Measurements from ENCODE around the gene SLC35F3.
"Not testable (repeated sequence)": the region's sequence is repeated elsewhere in the genome, so short reads cannot be mapped to it uniquely, and the experiment has no call there.

SLC35F3 gene

DNA sequence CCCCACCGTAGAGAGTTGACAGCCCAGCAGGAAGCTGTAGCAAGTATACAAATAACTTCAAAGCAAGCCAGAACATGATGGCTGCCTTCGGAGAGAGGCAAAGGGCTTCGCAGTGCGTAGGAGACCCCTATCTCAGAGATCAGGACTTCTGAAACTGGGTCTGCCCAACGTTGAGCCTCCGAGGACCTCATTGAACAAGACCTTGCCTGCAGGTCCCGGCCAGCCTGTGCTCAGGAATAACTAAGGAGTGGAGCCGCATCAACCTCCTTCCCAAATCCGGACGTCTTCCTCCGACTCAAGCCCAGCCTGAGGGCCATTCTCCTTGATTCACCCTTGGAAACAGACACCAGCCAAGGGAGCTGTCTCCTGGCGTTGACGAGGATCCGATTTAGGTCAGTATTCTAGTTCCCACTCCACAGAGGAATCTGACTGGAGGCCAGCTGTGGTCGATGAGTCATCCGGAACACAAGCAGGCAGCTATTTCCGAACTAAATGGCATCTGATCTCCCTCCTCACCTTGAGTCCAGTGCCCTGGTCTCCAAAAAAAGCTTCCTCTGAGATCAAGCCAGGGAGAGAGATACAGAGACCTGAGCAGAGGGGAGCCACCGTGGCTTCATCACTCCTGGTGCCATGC, 302.3 kb downstream of the SLC35F3 start:
- DNase-seq, result no peak

GRCh38 chr1:234208351-234208750, 303.9 kb downstream of the SLC35F3 start:
- DNase-seq, result no peak

- DNase-seq, result no peak
These were observed 304.3 kb downstream of the SLC35F3 start for GRCh38 chr1:234208791-234209190.

GRCh38 chr1:234210429-234210828, 306.0 kb downstream of the SLC35F3 start:
- not testable (repeated sequence) for DNase-seq

DNA sequence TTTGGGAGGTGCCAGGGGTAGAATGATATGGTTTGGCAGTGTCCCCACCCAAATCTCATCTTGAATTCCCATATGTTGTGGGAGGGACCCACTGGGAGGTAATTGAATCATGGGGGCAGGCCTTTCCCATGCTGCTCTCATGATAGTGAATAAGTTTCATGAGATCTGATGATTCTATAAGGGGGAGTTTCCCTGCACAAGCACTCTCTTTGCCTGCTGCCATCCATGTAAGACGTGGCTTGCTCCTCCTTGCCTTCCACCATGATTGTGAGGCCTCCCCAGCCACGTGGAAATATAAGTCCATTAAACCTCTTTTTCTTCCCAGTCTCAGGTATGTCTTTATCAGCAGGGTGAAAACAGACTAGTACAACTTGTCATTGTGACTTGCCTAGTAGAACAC, 307.4 kb downstream of the SLC35F3 start:
- not testable (repeated sequence) for DNase-seq

GRCh38 chr1:234212764-234213657, 308.5 kb downstream of the SLC35F3 start:
- DNase-seq, result no peak

GRCh38 chr1:234213658-234214128, 309.2 kb downstream of the SLC35F3 start:
- DNase-seq, result no peak

- DNase-seq, result peak; percentile 34
These were observed 309.8 kb downstream of the SLC35F3 start for GRCh38 chr1:234214129-234214910.

DNA sequence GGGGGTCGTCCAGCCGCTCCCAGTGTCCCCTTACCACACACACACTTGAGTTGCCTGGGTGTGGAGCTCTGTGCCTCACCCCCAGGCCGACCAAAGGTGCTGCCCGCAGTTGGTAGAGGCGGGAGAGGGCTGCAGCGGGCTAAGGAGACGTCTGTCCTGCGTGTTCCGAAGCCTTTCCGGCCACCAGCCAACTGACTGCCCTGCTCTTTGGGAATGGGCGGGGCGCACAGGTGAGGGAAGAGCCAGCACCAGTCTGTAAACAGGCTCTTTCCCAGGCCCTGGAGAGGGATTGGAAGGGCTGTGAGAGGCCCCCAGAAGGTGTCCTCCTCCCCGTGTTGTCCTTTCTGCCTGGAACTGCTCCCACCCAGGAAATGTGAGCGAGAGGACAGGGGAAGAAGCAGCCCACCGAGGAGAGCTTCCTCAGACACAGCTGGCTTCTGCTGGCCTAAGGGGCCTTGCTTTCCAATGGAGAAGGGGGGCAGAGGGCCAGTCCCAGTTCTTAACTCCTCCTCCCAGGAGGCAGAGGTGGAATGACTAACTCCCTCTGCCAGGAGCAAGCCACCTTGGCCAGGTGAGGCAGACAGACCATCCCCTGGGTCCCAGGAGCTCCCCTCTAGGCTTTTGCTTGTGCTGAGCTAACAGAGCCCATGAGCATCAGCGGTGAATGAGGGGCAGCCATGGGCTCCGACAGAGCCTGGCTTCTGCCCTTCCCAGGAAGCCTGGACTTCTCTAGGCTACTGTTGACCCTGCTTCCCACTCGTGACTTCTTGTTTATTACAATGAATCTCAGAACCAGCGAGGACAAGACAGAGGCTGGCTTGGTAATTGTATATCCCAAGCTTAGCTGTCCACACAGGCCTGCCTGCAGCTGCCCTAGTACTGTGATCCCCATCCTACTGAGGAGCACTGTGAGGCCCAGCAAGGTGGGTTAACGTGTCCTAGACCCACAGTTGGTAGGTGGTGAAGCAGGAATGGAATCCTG, 310.7 kb downstream of the SLC35F3 start:
- no peak for DNase-seq

- no peak for DNase-seq
These were observed 311.7 kb downstream of the SLC35F3 start for GRCh38 chr1:234216116-234216703.

- no peak for DNase-seq
These were observed 312.9 kb downstream of the SLC35F3 start for GRCh38 chr1:234217316-234217840.

GRCh38 chr1:234218078-234218477, 313.6 kb downstream of the SLC35F3 start:
- DNase-seq, result no peak

GRCh38 chr1:234219711-234220110, 315.2 kb downstream of the SLC35F3 start:
- DNase-seq, result no peak

DNA sequence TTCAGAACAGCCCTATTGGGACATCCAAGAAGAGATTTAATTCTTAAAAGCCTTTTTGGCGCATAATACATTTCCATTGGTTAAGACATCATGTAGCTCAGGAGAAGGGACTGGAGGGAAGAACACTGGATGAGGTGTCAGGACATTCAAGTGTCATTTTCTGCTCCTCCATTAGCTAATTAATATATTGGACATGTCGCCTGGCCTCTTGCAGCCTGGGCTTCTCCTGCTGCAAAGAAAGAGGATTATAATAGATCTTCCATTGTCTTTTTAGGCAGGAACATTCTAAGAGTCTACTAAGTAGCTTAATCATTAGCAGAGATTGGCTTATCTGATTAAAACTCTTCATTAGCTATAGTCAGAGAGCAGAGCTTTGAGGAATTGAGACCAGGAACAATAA, 317.1 kb downstream of the SLC35F3 start:
- no peak for DNase-seq

GRCh38 chr1:234222561-234223280, 318.2 kb downstream of the SLC35F3 start:
- DNase-seq, result no peak

DNA sequence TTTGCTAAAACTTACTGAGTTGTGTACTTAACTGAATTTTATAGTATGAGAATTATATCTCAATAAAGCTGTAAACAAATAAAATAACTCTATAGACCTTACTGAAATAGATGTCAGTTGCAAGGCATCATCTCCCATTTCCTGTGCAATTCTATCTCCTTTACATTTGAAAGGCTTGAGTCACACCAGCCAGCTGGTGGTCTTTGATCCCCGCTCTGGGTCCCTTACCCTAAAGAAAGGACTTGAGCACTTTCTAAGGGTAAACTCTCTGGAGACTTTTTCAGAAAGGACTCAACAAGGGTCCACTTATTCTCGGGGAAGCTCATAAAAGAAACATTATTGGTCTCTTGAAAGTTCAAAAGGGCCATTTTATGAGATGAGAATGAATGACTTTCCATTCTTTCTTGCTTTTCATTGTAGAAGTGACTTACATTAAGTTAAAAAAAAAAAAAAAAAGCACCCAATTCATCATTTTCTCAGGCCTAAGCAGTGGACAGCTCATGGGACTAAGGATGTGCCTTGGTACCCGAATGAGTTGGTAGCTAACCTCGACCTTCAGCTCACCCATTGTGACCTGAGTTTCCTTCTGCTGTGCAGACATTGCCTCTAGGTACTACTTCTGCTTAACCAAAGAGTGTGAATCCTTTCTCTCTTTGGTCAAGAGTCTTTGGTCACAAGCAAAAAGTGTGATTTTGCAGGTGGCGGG, 321.8 kb downstream of the SLC35F3 start:
- no peak for DNase-seq

GRCh38 chr1:234226819-234227165, 322.3 kb downstream of the SLC35F3 start:
- no peak for DNase-seq

DNA sequence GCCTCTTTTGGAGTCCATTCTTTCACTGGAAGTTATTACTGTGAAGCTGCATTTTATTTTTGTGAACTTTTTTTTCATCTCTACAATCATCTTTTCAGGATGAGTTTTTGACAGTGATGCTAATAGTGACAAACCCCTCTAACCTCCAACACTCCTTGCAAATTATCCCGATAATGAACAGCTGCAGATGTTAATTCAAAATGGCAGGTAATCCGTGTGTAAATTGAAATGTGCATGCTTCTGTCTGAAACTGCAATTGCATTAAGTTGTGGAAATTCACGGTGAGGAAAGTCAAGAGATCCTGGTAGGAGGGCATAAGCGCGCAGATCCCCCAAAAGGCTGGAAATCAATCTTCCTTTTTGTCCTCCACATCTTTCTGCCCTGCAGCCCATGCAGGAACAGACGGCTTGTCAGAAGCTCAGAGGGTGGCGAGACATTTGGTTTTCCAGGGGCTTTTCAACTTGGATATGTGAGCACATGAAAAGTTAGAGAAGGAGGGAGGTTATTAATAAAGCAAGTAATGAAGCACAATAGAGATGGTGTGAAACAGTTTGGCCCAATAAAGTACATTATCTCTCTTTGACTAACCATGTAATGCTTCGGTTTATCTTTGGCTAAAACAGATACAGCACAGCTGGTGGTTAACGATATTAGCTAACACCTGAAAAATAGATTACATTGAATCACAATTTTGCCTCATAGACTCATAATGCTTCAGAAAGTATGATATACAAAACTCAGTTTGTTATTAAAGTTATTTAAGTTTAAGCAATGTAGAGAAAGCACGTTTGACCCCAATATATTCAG, 325.3 kb downstream of the SLC35F3 start:
- no peak for DNase-seq

GRCh38 chr1:234230414-234230862, 326.0 kb downstream of the SLC35F3 start:
- DNase-seq, result no peak

Data from CD4-positive, alpha-beta T cell treated with Interleukin-15 for 1 hour (primary cell).